ENCODE results near the gene HHAT.
A peak's percentile ranks its signal among the peaks of the same experiment; 100 is the strongest.

Gene HHAT

GRCh38 chr1:210298296-210298695 is 30.4 kb upstream of the HHAT start:
- 83 to 92% methylated on average over 3 to 5 of the region's 7 CpGs for WGBS, 2 experiments (ENCODE audit: insufficient coverage in 2 of 2)
- H3K9me3 ChIP-seq (ENCODE audit: control insufficient read depth, low read length): no peaks in the 10 kb centered on the region
- H3K36me3 ChIP-seq (ENCODE audit: control insufficient read depth, insufficient read depth, low read length): no peaks in the 10 kb centered on the region
- H3K4me1 ChIP-seq (ENCODE audit: control insufficient read depth, insufficient read depth, low read length, poor library complexity, severe bottlenecking): peaks cover 43% of the 10 kb centered on the region
- no peak overlapping the region for H3K4me3 ChIP-seq (ENCODE audit: extremely low read depth, insufficient read depth, low read length, poor library complexity, severe bottlenecking)
- H3K27ac ChIP-seq (ENCODE audit: low read depth, low read length, severe bottlenecking): no peak overlapping the region

DNA sequence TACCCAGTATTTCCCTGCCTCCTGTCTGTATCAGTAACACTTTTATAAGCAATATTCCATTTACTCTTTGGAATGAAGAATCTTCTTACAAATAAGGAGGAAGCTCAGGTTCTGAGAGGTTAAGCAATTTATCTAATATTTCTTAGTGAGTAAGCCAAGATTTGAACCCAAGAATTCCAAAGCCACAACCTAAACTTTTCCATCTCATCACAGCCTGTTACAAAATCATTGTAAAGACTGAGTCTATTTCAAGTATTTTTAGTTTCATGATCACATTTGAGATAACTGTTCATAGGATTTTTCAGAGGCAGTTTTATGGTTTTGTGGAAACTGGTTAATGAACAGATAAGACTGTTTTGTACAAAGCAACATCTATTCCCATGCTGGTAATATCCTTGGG is 29.8 kb upstream of the HHAT start:
- Histone ChIP-seq H3K9me3 (ENCODE audit: control insufficient read depth, low read length) (no peaks in the 10 kb centered on the region), H3K4me3 (ENCODE audit: extremely low read depth, insufficient read depth, low read length, poor library complexity, severe bottlenecking) (no peak overlapping the region), H3K27ac (ENCODE audit: low read depth, low read length, severe bottlenecking) (no peak overlapping the region), H3K36me3 (ENCODE audit: control insufficient read depth, insufficient read depth, low read length) (no peaks in the 10 kb centered on the region), H3K4me1 (ENCODE audit: control insufficient read depth, insufficient read depth, low read length, poor library complexity, severe bottlenecking) (peaks cover 40% of the 10 kb centered on the region)

- WGBS, 2 experiments (ENCODE audit: insufficient coverage in 2 of 2): 30 to 51% methylated on average over 1 to 4 of the region's 5 CpGs
- no peaks in the 10 kb centered on the region for H3K36me3 ChIP-seq (ENCODE audit: control insufficient read depth, insufficient read depth, low read length)
- H3K9me3 ChIP-seq (ENCODE audit: control insufficient read depth, low read length): no peaks in the 10 kb centered on the region
Observed at GRCh38 chr1:210299501-210299900, 29.2 kb upstream of the HHAT start.

GRCh38 chr1:210300923-210301614 is 27.6 kb upstream of the HHAT start:
- H3K27ac ChIP-seq (ENCODE audit: low read depth, low read length, severe bottlenecking): no peak overlapping the region
- no peaks in the 10 kb centered on the region for H3K9me3 ChIP-seq (ENCODE audit: control insufficient read depth, low read length)
- H3K4me1 ChIP-seq (ENCODE audit: control insufficient read depth, insufficient read depth, low read length, poor library complexity, severe bottlenecking): peaks cover 20% of the 10 kb centered on the region
- no peaks in the 10 kb centered on the region for H3K36me3 ChIP-seq (ENCODE audit: control insufficient read depth, insufficient read depth, low read length)
- H3K4me3 ChIP-seq (ENCODE audit: extremely low read depth, insufficient read depth, low read length, poor library complexity, severe bottlenecking): no peak overlapping the region
- 79 to 90% methylated on average over 2 of the region's 5 CpGs for WGBS, 2 experiments (ENCODE audit: insufficient coverage in 2 of 2)

More at GRCh38 chr1:210299501-210299900, 29.2 kb upstream of the HHAT start:
- no peak overlapping the region for H3K27ac ChIP-seq (ENCODE audit: low read depth, low read length, severe bottlenecking)
- peaks cover 35% of the 10 kb centered on the region for H3K4me1 ChIP-seq (ENCODE audit: control insufficient read depth, insufficient read depth, low read length, poor library complexity, severe bottlenecking)
- H3K4me3 ChIP-seq (ENCODE audit: extremely low read depth, insufficient read depth, low read length, poor library complexity, severe bottlenecking): no peak overlapping the region

DNA sequence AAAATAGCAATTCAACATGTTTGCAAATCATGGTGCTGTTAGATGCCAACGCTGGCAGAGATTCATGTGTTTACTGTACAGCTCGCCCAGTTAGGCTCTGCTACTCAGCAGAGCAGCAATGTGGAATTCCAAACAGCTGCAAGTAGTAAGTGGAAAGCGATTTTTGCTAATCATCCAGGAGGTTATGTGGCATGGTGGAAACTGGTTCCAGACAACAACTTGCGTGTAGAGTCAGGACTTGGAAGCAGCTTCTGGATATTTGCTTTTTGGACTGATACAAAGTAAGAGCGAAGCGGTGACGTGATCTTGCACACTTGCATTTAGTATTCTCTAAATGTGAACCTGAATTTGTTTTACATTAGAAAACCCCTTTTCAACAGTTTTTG is 27.1 kb upstream of the HHAT start:
- Histone ChIP-seq H3K36me3 (ENCODE audit: control insufficient read depth, insufficient read depth, low read length) (no peaks in the 10 kb centered on the region), H3K4me3 (ENCODE audit: extremely low read depth, insufficient read depth, low read length, poor library complexity, severe bottlenecking) (no peak overlapping the region), H3K9me3 (ENCODE audit: control insufficient read depth, low read length) (no peaks in the 10 kb centered on the region), H3K27ac (ENCODE audit: low read depth, low read length, severe bottlenecking) (no peak overlapping the region), H3K4me1 (ENCODE audit: control insufficient read depth, insufficient read depth, low read length, poor library complexity, severe bottlenecking) (peaks cover 20% of the 10 kb centered on the region)
- WGBS, 2 experiments (ENCODE audit: insufficient coverage in 2 of 2): 80 to 87% methylated on average over 4 to 7 of the region's 7 CpGs

DNA sequence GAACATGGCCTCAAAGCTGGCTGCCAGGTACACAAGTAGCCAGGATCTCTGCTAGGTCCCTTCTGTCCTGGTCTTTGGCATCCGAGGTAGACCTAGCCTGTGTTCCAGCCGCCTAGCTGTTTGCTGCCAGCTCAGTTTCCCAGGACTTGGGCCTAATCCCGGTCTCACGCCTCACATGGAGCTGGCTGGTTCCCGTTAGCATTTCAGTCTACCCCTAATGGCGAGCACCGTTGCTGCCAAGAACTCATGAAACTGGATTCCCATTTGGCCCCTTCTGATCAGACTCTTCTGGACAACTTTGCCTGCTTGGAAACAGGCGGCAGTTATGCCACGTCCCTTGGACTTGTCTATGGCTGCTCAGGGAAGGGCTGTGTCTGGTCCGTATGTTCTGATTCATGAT is 26.2 kb upstream of the HHAT start:
- 94% methylated on average over 7 to 10 of the region's 10 CpGs for WGBS, 2 experiments (ENCODE audit: insufficient coverage in 2 of 2)
- peaks cover 20% of the 10 kb centered on the region for H3K4me1 ChIP-seq (ENCODE audit: control insufficient read depth, insufficient read depth, low read length, poor library complexity, severe bottlenecking)
- H3K36me3 ChIP-seq (ENCODE audit: control insufficient read depth, insufficient read depth, low read length): no peaks in the 10 kb centered on the region
- H3K4me3 ChIP-seq (ENCODE audit: extremely low read depth, insufficient read depth, low read length, poor library complexity, severe bottlenecking): no peak overlapping the region
- no peak overlapping the region for H3K27ac ChIP-seq (ENCODE audit: low read depth, low read length, severe bottlenecking)
- H3K9me3 ChIP-seq (ENCODE audit: control insufficient read depth, low read length): no peaks in the 10 kb centered on the region

DNA sequence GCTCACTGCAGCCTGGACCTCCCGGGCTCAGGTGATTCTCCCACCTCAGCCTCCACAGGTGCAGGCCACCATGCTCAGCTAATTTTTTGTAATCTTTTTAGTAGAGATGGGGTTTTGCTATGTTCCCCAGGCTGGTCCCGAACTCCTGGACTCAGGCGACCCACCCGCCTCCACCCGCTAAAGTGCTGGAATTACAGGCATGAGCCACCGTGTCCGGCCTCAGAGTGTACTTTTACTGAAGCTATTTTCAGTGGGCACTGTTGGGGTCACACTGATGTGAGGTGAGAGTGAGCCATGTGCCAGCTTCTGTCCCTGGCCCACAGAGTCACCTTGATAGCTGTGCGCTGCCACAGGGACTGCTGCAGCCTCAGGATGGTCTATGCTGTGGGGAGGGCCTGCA is 25.3 kb upstream of the HHAT start:
- Histone ChIP-seq H3K36me3 (ENCODE audit: control insufficient read depth, insufficient read depth, low read length) (no peaks in the 10 kb centered on the region), H3K27ac (ENCODE audit: low read depth, low read length, severe bottlenecking) (no peak overlapping the region), H3K4me1 (ENCODE audit: control insufficient read depth, insufficient read depth, low read length, poor library complexity, severe bottlenecking) (peaks cover 20% of the 10 kb centered on the region), H3K4me3 (ENCODE audit: extremely low read depth, insufficient read depth, low read length, poor library complexity, severe bottlenecking) (no peak overlapping the region), H3K9me3 (ENCODE audit: control insufficient read depth, low read length) (no peaks in the 10 kb centered on the region)
- 96 to 98% methylated on average over 7 of the region's 8 CpGs for WGBS, 2 experiments (ENCODE audit: insufficient coverage in 2 of 2)

DNA sequence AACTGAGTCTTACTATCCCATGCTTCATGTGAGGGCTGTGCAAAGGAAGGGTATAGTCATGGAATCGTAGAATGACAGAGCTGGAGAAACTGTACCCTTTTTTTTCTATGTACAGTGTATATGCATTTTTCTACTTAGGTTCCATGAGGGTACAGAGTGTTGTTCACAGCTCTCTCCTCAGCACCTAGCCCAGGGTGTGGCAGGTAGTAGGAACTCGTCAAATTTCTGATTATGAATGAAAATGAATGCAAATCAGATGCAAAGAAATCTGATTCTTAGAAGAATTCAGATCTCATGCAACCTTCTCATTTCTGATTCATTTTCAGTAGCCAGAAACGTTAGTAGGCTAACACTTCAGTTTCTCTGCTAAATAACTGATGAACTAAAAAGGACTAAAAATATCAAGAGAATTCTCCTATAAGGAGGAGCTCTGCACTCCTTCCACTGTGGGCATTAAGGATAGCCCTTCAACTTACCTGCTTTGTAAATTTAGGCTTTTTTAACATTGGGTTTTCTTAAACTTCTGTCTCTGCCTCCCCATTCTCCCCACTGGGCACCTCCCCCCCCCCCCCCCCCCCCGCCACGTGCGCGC is 18.0 kb upstream of the HHAT start:
- Histone ChIP-seq H3K9me3 (ENCODE audit: control insufficient read depth, low read length) (no peaks in the 10 kb centered on the region), H3K4me3 (ENCODE audit: extremely low read depth, insufficient read depth, low read length, poor library complexity, severe bottlenecking) (peak overlapping the region; percentile 33), H3K4me1 (ENCODE audit: control insufficient read depth, insufficient read depth, low read length, poor library complexity, severe bottlenecking) (peaks cover 5% of the 10 kb centered on the region), H3K36me3 (ENCODE audit: control insufficient read depth, insufficient read depth, low read length) (no peaks in the 10 kb centered on the region), H3K27ac (ENCODE audit: low read depth, low read length, severe bottlenecking) (peak overlapping the region; percentile 63)
- 80 to 100% methylated on average over 1 of the region's 7 CpGs for WGBS, 2 experiments (ENCODE audit: insufficient coverage in 2 of 2)

DNA sequence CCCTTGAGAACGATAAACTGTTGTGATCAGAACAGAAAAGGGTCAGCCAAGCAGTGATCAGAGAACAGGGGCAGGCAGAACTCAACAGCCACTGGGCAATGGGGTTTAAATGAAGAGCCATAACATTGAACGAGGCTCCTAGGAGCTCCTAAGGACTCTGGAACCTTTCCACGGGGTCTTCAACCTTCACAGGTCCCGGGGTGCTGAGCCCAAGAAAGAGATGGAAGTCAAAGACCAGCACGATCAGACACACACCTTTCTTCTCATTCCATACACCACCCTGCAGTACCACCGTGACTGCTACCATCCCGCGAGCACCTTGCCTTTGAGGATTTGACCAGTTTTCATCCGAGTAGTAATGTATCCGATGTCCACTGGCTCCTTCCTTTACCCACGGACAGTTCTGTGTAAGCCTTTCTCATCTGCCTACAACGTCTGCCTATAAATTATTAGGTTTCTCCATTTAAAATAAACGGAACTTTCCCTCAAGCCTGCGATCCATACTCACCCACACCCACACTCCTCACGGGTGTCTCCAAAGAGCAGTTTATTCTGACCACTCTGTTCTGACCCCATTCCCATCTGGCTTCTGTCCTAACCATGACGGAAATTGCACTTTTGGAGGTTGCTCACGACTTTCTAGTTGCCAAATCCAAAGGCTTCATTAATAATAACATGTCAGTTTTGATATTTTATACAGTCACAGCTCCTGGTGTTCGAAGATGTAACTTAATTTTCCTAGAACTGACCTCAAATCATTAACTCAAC is 16.8 kb upstream of the HHAT start:
- Histone ChIP-seq H3K4me1 (ENCODE audit: control insufficient read depth, insufficient read depth, low read length, poor library complexity, severe bottlenecking) (peaks cover 5% of the 10 kb centered on the region), H3K4me3 (ENCODE audit: extremely low read depth, insufficient read depth, low read length, poor library complexity, severe bottlenecking) (peak overlapping the region; percentile 33), H3K36me3 (ENCODE audit: control insufficient read depth, insufficient read depth, low read length) (no peaks in the 10 kb centered on the region), H3K27ac (ENCODE audit: low read depth, low read length, severe bottlenecking) (peak overlapping the region; percentile 63), H3K9me3 (ENCODE audit: control insufficient read depth, low read length) (no peaks in the 10 kb centered on the region)
- 89 to 91% methylated on average over 13 to 16 of the region's 18 CpGs for WGBS, 2 experiments (ENCODE audit: insufficient coverage in 2 of 2)

GRCh38 chr1:210313046-210313595 is 15.6 kb upstream of the HHAT start:
- Histone ChIP-seq H3K27ac (ENCODE audit: low read depth, low read length, severe bottlenecking) (no peak overlapping the region), H3K9me3 (ENCODE audit: control insufficient read depth, low read length) (no peaks in the 10 kb centered on the region), H3K36me3 (ENCODE audit: control insufficient read depth, insufficient read depth, low read length) (no peaks in the 10 kb centered on the region), H3K4me1 (ENCODE audit: control insufficient read depth, insufficient read depth, low read length, poor library complexity, severe bottlenecking) (peaks cover 5% of the 10 kb centered on the region), H3K4me3 (ENCODE audit: extremely low read depth, insufficient read depth, low read length, poor library complexity, severe bottlenecking) (no peak overlapping the region)
- WGBS, 2 experiments (ENCODE audit: insufficient coverage in 2 of 2): 88 to 90% methylated on average over 1 to 3 of the region's 6 CpGs
